ENCODE results near the gene GNB1.
A peak's percentile ranks its signal among the peaks of the same experiment; 100 is the strongest.
"Not testable (repeated sequence)": the region's sequence is repeated elsewhere in the genome, so short reads cannot be mapped to it uniquely, and the experiment has no call there.

The GNB1 gene

GRCh38 chr1:1889090-1889750, 1.7 kb downstream of the GNB1 start:
- DNase-seq: peak; percentile 24

DNA sequence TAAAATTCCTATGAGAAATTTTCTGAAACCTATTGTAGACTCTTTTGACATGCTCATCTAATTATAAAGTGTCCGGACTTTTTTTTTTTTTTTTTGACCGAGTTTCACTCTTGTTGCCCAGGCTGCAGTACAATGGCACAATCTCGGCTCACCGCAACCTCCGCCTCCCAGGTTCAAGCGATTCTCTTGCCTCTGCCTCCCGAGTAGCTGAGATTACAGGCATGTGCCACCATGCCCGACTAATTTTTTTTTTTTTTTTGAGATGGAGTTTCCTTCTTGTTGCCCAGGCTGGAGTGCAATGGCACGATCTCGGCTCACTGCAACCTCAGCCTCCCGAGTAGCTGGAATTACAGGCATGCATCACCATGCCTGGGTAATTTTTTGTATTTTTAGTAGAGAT, 7.0 kb downstream of the GNB1 start:
- DNase-seq: not testable (repeated sequence)

DNA sequence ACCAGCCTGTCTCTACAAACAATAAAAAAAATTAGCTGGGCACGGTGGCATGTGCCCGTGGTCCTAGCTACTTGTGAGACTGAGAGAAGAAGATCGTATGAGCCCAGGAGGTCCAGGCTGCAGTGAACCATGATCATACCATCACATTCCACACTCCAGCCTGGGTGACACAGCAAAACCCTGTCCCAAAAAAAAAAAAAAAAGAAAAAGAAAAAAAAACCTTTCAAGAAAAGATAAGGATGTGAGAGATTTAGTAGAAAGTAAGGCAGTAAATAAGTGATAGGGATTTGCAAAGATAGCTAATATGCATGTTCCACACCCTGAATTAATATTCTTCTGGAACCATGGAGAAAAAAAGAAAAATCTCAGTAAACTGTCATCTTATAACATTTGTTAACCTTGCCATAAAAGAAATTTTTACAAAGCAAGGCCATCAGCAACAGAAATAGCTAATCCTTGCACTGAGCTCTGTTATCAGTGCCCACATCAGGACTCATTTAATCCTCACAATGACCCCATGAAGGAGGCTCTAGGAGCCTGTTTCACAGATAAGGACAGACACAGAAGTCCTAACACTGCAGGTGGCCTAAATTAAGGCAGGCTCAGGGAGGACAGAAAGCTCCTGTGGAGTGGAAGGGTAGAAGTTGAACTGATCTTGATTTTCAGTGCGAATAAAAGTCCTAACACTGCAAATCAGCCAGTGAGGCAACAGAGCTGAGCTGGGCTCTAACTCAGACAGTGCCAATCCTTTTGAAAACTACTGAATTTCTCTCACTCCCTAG, 7.6 kb downstream of the GNB1 start:
- DNase-seq: peak; percentile 53

DNA sequence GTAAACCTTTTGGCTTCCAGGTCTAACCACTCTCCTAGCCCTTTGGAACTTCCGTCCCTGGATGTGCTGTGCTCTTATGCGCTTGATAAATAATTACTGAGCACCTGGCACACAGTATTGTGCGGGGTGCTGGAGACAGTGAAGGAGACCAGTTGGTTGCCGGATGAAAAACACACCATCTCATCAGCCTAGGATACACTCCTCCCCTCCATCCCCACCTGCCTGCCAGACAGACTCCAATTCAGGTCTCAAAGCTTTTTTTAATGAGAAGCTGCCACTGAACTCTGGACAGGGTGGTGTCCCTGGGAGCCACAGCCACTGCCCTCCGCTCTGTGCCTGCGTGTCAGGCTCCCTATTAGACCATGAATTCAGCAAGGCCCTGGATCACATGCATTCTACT, 9.2 kb downstream of the GNB1 start:
- DNase-seq: no peak

- no peak for DNase-seq
These were observed 10.1 kb downstream of the GNB1 start for GRCh38 chr1:1880617-1881312.

GRCh38 chr1:1879942-1880341, 10.9 kb downstream of the GNB1 start:
- DNase-seq: no peak

- no peak for DNase-seq
These were observed 12.9 kb downstream of the GNB1 start for GRCh38 chr1:1877865-1878436.

DNA sequence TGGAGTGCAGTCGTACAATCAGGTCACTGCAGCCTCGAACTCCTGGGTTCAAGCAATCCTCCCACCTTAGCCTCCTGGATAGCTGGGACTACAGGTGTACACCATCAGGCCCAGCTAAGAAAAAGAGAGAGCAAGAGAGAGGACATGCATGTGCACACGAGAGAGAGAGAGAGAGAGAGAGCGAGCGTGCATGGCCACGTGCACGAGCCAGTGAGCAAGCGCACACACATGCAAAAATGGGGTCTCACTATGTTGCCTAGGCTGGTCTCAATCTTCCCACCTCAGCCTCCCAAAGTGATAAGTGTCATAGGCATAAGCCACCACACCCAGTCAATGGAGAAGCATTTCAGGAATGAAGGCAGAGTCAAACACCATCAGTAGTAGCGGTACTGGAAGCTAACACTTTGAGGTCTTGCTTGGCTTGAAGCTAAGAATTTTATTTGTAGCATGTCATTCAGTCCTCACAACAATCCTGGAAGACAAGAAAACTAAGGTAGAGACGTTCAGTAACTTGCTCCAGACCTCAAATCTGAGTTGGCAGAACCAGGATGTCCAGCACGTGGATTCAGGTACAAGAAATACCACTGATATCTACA, 14.5 kb downstream of the GNB1 start:
- no peak for DNase-seq

DNA sequence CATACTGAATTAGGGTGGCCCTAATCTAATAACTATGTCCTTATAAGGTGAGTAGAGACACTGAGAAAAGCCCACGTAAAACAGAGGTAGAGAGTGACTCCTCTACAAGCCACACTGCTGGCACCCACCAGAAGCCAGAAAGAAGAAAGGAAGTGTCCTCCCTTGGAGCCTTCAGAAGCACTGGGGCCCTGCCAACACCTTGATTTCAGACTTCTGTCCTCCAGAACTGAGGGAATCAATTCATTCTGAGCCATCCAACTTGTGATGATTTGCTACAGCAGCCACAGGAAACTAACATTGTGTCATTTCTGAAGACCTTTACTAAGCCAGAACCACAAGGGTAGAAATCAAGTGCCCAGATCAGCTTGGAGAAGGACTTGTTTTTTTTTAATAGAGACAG, 15.0 kb downstream of the GNB1 start:
- no peak for DNase-seq

DNA sequence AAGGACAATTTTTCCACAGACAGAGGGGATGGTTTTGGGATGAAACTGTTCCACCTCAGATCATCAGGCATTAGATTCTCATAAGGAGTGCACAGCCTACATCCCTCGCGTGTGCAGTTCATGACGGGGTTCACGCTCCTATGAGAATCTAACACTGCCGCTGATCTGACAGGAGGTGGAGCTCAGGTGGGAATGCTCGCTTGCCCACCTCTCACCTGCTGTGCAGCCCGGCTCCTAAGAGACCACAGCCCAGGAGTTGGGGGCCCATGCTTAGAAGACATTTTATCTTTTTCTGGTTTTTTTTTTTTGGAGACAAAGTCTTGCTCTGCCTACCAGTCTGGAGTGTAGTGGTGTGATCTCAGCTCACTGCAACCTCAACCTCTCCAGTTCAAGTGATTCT, 16.0 kb downstream of the GNB1 start:
- DNase-seq: no peak

DNA sequence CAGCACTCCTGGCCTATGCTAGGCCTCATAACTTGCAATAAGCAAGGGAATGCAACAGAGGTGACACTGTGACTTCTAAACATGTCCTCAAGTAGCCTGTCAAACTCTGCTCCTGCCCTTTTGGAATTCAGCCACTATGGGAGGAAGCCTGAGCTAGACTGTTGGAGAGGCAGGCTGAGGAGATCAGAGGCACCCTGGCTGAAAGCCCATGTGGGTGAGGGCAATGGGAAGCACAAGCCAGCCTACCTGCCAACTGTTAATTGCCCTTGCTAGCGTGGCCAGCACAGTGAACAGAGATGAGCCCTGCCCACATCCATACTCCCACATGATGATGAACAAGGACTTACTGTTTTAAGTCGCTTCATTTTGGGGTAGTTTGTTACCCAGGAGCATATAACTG, 17.7 kb downstream of the GNB1 start:
- no peak for DNase-seq

- no peak for DNase-seq
These were observed 18.4 kb downstream of the GNB1 start for GRCh38 chr1:1872329-1872994.

DNA sequence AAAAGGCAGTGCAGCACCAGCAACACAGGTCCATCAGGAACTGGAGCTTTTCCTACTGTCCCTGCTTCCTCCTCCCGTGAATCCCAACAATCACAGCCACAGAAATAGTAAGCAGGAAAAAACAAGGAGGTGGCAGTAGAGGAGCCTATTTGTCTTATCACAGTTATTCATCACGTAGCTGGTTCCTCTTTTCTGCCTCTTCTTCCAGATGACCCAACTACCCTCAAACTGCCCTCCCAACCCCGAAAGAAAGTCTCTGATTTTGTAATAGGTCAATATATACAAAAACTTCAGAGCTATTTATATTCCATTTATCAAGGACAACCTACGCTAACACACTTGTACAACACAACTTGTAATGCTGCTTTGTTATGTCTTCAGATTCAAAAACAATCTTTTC, 21.4 kb downstream of the GNB1 start:
- peak; percentile 61 for DNase-seq

DNA sequence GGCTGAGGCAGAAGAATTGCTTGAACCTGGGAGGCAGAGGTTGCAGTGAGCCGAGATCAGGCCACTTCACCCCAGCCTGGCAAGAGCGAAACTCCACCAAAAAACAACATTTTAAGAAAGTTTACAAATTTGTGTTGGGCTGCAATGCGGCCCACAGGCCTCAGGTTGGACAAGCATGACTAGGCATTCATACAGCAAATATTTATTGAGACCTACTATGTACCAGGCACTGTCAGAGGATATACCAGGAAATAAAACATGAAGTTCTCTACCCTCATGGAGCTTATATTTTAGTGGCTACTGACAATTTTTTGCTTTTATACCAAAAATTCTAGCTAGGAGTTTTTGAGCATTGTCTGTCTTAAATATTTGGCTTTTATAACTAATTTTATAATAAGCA, 23.7 kb downstream of the GNB1 start:
- no peak for DNase-seq

DNA sequence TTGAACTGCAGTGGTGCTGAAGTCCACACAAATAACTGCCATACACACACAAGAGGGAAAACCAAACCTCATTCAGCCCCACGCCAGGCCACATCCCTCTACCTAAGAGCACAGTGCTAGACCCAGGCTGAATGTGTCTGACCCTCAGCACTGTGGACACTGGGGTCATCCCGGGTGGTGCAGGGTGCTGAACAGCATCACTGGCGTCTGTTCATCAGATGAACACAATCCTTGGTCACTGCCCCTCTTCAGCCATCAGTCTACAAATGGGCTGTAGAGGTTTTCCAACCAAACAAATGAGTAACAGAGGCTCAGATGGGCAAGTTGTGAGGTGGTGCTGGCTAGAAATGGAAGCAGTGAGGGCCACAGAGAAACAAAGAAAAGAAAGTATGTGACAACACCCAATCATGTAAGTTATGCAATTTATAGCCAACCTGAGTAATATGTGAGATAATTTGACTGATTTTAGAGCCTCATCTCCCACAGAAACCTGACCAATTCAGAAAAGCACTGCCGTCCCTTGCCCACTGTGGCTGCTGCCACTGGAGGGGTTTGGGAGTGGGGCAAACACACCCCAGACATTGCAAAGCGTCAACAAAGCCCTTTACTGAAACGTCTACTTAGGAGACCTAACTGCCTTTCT, 27.9 kb downstream of the GNB1 start:
- no peak for DNase-seq

GRCh38 chr1:1861761-1862310, 29.1 kb downstream of the GNB1 start:
- not testable (repeated sequence) for DNase-seq

- no peak for DNase-seq
These were observed 29.6 kb downstream of the GNB1 start for GRCh38 chr1:1861339-1861730.

DNA sequence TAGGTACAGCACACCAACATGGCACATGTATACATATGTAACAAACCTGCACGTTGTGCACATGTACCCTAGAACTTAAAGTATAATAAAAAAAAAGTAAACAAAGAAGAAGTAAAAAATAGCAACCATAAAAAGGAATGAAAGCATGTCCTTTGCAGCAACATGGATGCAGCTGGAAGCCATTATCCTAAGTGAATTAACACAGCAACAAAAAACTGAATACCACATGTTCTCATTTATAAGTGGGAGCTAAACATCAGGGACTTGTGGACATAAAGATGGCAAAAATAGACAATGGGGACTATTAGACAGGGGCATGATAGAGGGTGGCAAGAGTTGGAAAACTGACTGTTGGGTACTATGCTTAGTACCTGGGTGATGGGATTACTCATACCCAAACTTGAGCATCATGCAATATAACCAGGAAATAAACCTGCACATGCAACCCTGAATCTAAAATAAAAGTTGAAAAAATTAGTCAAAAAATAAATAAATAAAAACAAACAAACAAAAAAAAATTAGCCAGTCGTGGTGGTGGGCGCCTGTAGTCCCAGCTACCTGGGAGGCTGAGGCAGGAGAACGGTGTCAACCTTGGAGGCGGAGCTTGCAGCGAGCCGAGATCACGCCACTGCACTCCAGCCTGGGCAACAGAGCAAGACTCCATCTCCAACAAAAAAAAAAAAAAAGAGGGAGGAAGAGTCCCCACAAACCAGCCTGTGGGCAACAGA, 30.8 kb downstream of the GNB1 start:
- DNase-seq: not testable (repeated sequence)

DNA sequence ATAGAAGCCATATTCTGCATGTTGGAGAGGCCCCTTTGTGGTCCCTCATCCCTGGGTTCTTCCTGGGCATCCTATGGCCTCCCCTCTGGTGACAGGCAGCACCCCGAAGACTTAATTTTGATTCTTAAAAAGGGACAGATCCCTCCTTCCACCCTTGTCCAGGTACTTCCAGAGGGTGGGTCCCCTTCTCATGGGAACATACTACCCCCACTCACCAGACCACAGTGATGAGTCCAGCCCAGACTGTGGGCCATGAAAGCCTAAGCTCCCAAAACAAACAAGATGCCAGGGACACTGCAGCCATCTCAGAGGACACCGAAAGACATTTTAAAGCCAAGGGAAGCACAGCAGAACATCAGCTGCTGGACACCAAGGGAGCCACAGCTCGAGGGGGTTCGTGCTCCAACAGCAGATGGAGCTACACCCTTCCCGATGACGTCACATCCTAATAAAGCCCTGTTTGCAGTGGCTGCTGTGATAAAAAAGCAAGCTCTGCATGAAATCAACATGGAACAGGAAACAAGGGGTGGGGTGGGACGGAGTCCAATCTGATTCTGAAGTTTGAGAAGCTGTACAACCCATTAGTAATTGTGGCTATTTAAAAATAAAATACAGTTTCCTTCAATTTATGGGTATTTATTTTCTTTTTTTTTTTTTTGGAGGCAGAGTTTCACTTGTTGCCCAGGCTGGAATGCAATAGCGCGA, 32.4 kb downstream of the GNB1 start:
- DNase-seq: peak; percentile 95

- no peak for DNase-seq
These were observed 33.7 kb downstream of the GNB1 start for GRCh38 chr1:1857096-1857703.

All from hematopoietic multipotent progenitor cell treated with erythropoietin and hydrocortisone succinate and interleukin-3 and kit ligand, for 6 days (in vitro differentiated cells).